DMS79 treated with DMSO at 0.1 percent for 48 hours (cell line): ENCODE results near the gene RPS19.

ENCODE experiments used
- DNase-seq: peaks from one replicate; lab custom pipeline; 2025; lab: John Stamatoyannopoulos, UW

The RPS19 gene

GRCh38 chr19:41915021-41915775 is 55.1 kb downstream of the RPS19 start:
- DNase-seq = no peak

DNA sequence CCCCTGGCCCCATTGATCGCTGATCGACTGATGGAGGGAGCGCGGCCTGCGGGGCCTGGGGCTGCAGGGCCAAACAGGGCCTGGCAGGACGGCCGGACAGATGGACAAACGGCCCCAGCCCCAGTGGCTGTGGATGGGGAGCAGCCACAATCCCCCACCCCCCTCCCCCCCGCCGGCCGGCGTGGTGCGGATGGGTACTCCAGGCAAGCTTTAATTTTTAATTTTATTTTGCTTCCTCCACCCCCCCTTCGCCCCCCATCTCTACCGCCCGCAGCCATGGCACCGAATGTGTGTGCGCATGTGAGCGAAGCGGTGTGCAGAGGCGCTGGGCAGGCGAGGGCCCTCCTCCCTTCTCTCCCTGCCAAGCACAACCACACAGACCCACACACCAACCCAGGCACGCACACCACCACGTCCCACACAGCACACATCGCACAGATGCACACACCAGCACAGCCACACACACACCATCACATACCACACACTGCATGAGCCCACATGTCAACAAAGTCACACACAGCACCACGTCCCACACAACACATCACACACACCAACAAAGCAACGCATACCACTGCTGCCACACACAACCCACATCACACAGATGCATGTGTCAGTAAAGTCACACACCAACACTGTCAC is 55.8 kb downstream of the RPS19 start:
- DNase-seq = no peak

DNA sequence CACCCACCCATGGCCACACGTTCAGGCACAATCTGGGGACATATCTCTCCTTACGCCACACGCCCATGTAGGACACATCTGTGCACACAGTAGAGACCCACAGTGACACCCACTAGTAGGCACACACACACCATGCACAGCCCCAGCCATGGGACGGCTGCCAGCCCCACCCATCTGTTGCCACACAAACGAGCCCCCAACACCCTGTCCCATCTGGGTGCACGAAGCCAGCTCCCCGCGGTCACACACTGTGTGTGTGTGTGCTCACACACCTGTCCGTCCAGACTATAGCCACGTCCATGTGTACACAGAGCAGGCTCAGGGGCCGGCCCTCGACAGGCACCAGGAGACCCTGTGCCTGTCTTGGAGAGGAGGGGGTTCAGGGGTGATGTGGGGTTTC is 57.6 kb downstream of the RPS19 start:
- DNase-seq = no peak

DNA sequence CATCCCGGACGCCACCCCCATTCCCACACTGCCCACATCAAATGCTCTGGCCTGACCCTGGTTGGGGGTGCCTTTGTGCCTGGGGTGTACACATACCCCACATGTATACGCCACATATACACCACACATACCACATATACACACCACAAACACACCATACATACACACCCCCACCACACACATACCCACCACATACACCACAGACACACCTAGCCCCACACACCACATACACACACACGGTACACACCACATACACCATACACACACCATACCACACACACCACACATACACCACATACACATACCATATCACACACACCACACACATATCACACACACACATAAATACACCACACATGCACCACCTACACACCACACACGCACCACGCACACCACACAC is 58.0 kb downstream of the RPS19 start:
- DNase-seq = no peak

DNA sequence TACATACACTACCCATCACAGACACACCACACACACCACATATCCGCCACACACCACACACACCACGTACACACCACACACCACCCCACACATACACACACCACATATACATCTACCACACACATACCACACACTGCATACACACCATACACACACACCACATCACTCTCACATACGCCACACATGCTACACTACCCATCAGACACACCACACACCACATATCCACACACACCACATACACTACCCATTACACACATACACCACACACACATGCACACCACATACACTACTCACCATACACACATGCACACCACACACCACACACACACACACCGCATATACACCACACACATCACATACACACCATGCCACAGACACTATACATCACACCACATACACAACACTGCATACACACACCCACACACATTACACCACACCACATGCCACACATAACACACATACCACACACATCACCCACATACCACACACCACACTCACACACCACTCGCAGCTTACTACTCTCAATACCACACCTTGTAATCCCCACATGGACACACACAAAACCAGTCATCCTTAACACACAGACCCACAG is 58.7 kb downstream of the RPS19 start:
- DNase-seq = no peak

DNA sequence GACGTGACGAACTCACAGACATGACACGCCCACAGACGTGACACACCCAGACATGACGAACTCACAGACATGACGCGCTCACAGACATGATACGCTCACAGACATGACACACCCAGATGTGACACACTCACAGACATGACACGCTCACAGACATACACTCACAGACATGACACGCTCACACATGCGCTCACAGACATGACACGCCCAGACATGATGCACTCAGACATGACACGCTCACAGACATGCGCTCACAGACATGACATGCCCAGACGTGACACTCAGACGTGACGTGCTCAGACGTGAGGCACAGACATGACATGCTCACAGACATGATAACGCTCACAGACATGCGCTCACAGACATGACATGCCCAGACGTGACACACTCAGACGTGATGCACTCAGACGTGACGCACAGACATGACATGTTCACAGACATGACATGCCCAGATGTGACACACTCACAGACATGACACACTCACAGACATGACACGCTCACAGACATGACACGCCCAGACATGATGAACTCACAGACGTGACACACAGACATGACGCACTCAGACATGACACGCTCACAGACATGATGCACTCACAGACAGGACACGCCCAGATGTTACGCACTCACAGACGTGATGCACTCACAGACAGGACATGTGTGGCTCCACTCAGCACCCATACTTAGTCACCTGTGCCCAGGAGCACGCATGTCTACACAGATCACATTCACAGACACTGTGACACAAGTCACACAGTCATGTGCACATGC is 60.1 kb downstream of the RPS19 start:
- no peak for DNase-seq

- no peak for DNase-seq
Measured at GRCh38 chr19:41920882-41921576, 61.0 kb downstream of the RPS19 start.

DNA sequence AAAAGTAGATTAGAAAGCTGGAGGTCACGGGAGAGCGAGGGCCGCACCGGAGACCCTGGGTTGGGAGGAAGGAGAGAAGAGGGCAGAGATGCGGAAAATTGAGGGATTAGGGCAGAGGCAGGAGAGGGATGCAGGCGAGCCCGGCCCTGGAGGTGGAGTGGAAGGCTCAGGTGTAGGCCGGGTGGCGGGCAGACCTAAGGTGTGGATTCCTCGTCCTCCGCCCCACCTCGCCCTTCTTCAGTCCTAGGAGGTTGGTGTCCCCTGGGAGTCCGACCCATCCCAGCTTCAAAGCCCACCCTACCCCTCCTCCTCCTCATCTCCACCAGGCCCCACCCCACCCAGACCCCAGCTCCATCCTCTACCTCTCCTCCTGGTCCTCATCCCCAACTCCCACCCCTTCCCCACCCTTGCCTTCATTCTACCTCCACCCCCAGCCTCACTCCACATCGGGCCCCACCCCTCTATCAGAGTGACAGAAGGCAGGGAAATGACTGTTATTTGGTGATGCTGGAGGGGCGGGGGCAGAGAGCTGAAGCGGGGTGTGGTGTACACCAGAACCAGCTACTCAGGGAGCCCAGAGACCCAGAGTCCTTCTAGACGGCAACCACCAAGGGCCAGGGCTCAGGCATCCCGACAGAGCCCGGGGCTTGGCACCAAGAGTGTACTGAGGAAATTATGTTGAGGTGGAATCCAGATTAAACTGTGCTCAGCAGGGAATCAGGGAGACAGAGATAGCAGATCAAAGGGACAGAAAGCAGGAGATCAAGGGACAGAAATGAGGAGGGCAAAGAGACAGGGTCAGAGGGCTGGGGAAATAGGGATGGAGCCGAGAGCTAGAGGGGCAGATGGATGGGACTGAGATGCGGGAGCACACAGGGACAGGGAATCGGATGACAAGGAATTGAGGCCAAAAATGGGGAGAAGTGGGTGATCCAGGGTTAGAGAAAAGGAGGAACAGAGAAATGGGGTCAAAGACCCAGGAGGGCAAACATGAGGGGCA is 61.8 kb downstream of the RPS19 start:
- DNase-seq = no peak
